HG02610 (cell line): ENCODE measurements around the gene CYP4F12.
"Not testable (repeated sequence)": the region's sequence is repeated elsewhere in the genome, so short reads cannot be mapped to it uniquely, and the experiment has no call there.

Experiments
- ATAC-seq: cut with Tn5 transposase; IDR thresholded peaks from one replicate; pipeline ENCODE4 v1.9.1; 2021; ENCODE audit warnings: mild to moderate bottlenecking, moderate library complexity; ENCODE audit not compliant: unreplicated experiment

CYP4F12 gene

DNA sequence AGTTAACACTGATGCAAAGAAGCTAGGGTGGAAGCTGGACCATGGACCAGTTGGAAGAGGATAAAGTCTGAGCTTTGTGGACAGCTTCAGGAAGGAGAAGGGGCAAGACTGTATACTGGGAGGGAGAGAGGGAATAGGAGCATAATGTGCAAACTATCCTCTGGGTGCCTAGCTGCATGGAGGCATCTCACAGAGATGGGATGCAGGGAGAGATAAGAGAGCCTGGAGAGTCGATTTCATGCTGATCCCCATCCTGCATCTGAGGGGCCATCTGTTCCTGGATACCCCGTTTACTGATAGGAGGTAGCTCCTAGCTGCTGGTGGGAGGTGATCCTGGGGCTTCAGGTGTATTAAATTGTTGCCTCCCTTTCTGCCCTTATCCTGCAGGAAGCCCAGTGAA, 23.4 kb upstream of the CYP4F12 start:
- no peak for ATAC-seq

DNA sequence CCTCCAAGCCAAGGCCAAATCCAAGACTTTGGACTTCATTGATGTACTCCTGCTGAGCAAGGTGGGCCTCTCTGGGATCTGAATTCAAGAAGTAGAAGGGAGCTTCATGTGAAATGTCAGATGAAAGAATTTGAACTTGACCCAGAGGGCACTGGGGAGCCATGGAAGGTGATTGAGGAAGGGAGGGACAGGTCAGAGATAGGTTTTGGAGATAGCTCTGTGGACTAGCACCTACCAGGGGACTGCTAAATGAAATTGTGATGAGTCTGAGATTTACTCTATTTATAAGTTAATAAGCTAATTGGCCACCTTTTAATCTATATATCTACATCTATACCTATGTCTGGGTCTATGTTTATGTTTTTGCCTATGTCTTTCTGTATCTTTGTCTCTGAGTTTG, 22.8 kb upstream of the CYP4F12 start:
- not testable (repeated sequence) for ATAC-seq

DNA sequence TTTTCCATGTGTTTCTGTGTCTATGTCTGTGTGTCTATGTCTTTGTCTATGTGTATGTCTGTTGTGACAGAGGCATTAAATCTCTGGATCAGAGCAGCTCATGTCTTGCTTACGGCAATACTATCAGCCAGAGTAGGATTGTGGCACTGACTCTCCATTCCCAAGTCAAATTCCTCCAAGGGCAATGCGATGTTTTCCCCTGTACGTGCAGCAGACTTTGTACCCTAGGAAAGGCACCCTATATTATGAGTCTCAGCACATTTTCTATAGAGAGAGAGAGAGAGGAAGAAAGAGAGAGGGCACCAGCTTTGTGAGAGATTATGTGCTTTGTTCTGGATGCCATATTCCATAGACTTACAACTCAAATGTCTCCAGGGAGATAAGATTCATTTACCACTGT, 21.1 kb upstream of the CYP4F12 start:
- no peak for ATAC-seq

- no peak for ATAC-seq
Measured at GRCh38 chr19:15652559-15653278, 20.2 kb upstream of the CYP4F12 start.

DNA sequence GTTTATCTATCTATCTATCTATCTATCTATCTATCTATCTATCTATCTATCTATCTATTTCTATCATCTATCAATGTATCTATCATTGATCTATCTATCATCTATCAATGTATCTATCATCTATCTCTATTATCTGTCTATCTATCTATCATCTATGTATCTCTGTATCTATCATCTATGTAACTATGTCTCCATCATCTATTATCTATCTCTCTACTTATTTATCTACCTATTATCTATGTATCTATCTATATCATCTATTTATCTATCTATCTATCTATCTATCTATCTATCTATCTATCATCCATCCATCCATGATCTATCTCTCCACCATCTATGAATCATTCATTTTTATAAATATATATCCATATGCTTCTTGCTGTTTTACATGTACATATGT, 16.4 kb upstream of the CYP4F12 start:
- ATAC-seq = no peak

DNA sequence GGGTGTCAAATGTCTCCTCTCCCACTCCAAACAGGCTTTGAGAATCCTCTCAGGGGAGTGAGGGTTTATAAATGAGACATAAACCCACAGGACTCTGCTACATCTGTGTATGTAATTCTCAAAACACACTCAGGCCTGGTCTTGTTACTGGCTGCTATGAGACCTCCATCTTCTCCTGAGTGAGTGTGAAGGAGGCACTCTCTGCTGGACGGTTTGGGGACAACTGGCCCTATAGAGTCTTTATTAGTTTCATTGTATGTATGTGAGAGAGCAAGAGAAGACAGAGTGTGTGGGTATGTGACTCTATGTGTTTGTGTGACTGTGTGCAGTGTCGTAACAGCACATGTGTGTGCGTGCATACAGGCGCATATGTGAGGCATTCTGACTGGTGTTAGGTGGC, 9.6 kb upstream of the CYP4F12 start:
- no peak for ATAC-seq

- no peak for ATAC-seq
Measured at GRCh38 chr19:15666186-15666585, 6.7 kb upstream of the CYP4F12 start.

DNA sequence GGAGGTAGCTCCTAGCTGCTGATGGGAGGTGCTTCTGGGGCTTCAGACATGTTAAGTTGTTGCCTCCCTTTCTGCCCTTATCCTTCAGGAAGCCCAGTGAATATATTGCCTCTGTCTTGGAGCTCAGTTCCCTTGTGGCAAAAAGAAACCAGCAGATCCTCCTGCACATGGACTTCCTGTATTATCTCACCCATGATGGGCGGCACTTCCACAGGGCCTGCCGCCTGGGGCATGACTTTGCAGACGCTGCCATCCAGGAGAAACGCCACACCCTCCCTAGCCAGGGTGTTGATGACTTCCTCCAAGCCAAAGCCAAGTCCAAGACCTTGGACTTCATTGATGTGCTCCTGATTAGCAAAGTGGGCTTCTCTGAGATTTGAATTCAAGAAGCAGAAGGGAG, 6.0 kb upstream of the CYP4F12 start:
- no peak for ATAC-seq

DNA sequence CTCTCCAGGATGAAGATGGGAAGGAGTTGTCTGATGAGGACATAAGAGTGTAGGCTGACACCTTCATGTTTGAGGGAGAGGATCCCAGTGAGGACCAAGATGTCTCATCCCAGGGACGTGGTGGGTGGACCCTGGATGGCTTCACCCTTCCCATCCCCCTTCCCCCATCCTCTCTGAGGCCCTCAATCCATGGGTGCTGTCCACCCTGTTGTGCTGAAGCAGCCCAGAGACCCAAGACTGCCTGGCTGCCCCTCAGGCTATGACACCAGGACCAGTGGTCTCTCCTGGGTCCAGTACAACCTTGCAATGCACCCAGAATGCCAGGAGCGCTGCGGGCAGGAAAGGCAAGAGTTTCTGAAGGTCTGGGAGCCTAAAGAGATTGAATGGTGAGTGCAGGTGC, 3.4 kb upstream of the CYP4F12 start:
- no peak for ATAC-seq

DNA sequence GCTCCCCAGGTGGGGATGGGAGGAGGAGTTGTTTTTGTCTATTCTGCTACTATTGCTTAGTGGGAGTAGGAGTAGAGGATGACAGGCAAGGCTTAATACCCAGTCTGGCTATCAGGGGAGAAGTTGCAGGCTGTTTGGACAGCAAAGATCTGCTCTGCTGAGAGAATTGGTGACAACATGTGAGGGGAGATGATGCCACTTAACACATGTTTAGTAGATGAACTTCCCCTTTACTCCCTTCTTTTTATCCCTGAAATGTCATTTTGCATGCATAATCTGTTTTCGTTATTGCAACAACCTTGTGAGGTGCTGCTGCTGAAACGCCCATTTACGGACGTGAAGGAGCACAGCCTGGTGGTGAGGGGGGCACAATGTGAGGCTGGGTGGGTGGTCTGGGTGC, 3.0 kb upstream of the CYP4F12 start:
- ATAC-seq = no peak

DNA sequence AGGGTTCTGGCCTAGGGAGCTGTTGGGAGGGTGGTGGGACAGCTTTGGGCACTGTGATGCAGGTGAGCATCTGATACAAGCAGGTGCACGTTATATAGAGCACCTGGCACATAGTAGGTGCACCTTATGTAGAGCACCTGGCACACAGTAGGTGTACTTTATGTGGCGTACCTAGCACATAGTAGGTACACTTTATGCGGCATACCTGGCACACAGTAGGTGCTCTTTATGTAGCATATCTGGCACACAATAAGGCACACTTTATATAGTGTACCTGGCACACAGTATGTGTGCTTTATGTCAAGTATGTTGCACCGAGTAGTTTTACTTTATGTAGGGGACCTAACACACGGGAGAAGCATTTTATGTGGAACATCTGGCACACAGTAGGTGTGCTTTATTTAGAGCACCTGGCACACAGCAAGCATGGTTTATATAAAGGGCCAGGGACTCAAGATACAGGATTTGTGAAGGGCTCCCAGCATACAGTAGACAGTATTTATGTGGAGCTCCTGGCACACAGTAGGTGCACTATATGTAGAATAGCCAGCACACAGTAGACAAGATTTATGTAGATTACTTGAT, 1.6 kb upstream of the CYP4F12 start:
- no peak for ATAC-seq

GRCh38 chr19:15671891-15672579, 852 bp upstream of the CYP4F12 start:
- ATAC-seq = no peak

- no peak for ATAC-seq
Measured at GRCh38 chr19:15673176-15673654, 328 bp downstream of the CYP4F12 start.

DNA sequence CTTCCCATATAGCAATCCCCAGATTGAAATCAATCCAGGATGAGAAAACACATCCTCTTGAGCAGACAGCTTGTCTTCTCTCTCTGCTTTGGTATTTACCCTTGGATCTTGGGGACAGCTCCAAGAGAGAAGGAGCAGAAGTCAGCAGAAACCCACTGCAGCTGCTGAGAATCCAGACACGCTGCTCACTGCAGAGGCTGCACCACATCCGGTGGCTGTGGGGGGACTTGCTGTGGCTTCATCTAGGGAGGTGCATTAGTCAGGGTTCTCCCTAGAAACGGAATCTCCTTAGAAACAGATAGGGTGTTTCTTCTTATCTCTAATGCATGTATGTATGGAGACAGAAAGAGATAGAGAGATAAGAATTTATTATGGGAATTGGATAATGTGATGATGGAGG, 2.7 kb downstream of the CYP4F12 start:
- ATAC-seq = no peak

GRCh38 chr19:15679089-15679488, 6.2 kb downstream of the CYP4F12 start:
- no peak for ATAC-seq

DNA sequence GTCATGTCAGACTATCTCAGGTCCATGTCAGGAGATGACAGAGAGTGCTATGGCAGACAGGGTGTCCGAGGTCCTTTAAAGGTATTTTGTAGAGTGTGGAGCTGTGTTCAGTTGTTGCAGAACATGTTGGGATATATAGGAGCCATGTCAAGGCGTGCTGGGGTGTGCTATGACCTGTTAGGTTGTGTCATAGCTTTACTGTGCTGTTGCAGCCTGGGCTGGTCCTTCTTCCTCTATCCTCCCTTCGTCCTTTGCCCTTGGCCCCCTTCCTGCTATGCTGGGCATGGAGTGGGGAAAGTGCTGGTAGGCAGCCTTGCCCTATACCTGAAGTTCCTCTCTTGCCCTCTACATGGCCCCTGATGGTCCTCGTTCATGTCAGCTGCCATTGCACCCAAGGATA, 7.0 kb downstream of the CYP4F12 start:
- ATAC-seq = not testable (repeated sequence)

- ATAC-seq = no peak
Measured at GRCh38 chr19:15680478-15681322, 7.8 kb downstream of the CYP4F12 start.

- no peak for ATAC-seq
Measured at GRCh38 chr19:15683411-15683810, 10.5 kb downstream of the CYP4F12 start.

- ATAC-seq = no peak
Measured at GRCh38 chr19:15684828-15685227, 11.9 kb downstream of the CYP4F12 start.

GRCh38 chr19:15696654-15697194, 23.8 kb downstream of the CYP4F12 start:
- ATAC-seq = no peak
